ENCODE results near the gene ZNRD2.

Gene ZNRD2

GRCh38 chr11:65610404-65610803 is 40.1 kb downstream of the ZNRD2 start:
- H3K9ac ChIP-seq: no peak overlapping the region
- H3K79me2 ChIP-seq (ENCODE audit: insufficient read depth, low read depth): peaks cover 16% of the 10 kb centered on the region
- H3K36me3 ChIP-seq (ENCODE audit: insufficient read depth): no peaks in the 10 kb centered on the region
- H3K4me2 ChIP-seq: no peak overlapping the region
- H3K4me3 ChIP-seq (IDR thresholded peaks at IDR 0.05; ENCODE audit: insufficient read depth, low read depth, low read length): no peak overlapping the region
- TF ChIP-seq, protein P1, sequence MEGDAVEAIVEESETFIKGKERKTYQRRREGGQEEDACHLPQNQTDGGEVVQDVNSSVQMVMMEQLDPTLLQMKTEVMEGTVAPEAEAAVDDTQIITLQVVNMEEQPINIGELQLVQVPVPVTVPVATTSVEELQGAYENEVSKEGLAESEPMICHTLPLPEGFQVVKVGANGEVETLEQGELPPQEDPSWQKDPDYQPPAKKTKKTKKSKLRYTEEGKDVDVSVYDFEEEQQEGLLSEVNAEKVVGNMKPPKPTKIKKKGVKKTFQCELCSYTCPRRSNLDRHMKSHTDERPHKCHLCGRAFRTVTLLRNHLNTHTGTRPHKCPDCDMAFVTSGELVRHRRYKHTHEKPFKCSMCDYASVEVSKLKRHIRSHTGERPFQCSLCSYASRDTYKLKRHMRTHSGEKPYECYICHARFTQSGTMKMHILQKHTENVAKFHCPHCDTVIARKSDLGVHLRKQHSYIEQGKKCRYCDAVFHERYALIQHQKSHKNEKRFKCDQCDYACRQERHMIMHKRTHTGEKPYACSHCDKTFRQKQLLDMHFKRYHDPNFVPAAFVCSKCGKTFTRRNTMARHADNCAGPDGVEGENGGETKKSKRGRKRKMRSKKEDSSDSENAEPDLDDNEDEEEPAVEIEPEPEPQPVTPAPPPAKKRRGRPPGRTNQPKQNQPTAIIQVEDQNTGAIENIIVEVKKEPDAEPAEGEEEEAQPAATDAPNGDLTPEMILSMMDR (conservative IDR thresholded peaks at IDR 0.05; ENCODE audit: low read depth, low read length): no peak
- H3K4me1 ChIP-seq (ENCODE audit: low read depth, poor library complexity, severe bottlenecking): peaks cover 21% of the 10 kb centered on the region
- no peaks in the 10 kb centered on the region for H4K20me1 ChIP-seq (ENCODE audit: insufficient read depth)
- no peak overlapping the region for H3K27ac ChIP-seq
- no peaks in the 10 kb centered on the region for H3K27me3 ChIP-seq (ENCODE audit: insufficient read depth, low read depth)
- H2AFZ ChIP-seq (ENCODE audit: low read depth): no peak overlapping the region

GRCh38 chr11:65611028-65611757 is 40.9 kb downstream of the ZNRD2 start:
- H3K9ac ChIP-seq: no peak overlapping the region
- H4K20me1 ChIP-seq (ENCODE audit: insufficient read depth): no peaks in the 10 kb centered on the region
- H3K4me1 ChIP-seq (ENCODE audit: low read depth, poor library complexity, severe bottlenecking): peaks cover 21% of the 10 kb centered on the region
- H3K4me3 ChIP-seq (IDR thresholded peaks at IDR 0.05; ENCODE audit: insufficient read depth, low read depth, low read length): no peak overlapping the region
- TF ChIP-seq, protein P1 (conservative IDR thresholded peaks at IDR 0.05; ENCODE audit: low read depth, low read length): no peak
- H3K27me3 ChIP-seq (ENCODE audit: insufficient read depth, low read depth): no peaks in the 10 kb centered on the region
- peaks cover 18% of the 10 kb centered on the region for H3K79me2 ChIP-seq (ENCODE audit: insufficient read depth, low read depth)
- no peak overlapping the region for H3K27ac ChIP-seq
- H3K4me2 ChIP-seq: no peak overlapping the region
- no peak overlapping the region for H2AFZ ChIP-seq (ENCODE audit: low read depth)
- H3K36me3 ChIP-seq (ENCODE audit: insufficient read depth): no peaks in the 10 kb centered on the region

DNA sequence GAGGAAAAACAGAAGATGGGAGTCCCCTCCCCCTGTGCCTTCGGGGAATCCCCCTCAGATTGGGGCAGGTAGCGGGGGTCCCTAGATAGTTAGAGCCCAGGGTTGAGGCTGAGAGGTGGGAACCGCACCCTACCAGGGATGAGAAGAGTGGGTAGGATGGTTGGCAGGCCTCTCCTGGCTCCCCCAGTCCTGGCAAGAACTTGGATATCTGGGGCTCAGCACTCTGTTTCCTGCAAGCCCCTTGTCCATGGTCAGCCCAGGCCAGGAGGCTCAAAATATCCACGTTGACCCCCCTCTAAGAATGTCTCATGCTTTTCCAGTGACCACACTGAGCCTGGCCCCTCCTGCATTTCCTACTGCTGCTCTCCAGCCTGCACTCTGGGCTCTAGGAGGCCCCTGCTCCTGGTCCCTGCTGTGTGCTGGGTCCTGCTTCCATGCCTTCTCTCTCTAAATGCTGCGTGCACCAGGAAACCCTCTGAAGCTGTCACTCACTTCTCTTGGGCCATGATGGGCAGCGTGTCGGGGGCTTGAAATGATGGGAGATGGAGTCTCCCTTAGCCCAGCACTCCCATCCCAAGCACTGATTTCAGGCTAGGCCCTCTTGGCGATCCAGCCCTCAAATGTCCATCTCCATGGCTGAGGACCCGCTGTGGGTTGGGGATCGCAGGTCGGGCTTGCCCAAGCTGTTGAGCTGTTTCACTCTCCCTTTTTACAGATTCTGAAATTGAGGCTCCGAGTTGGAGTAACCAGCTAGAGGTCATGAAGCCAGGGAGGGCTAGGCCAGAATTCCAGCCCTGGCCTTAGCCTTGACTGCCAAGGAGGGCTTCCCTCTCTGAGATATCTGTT is 41.7 kb downstream of the ZNRD2 start:
- Histone ChIP-seq H3K27ac (no peak overlapping the region), H3K27me3 (ENCODE audit: insufficient read depth, low read depth) (no peaks in the 10 kb centered on the region), H3K4me3 (IDR thresholded peaks at IDR 0.05; ENCODE audit: insufficient read depth, low read depth, low read length) (no peak overlapping the region), H3K9ac (no peak overlapping the region), H3K79me2 (ENCODE audit: insufficient read depth, low read depth) (peaks cover 26% of the 10 kb centered on the region), H3K4me2 (peak overlapping the region; percentile 36; the same call in 1 of the 2 replicates), H3K36me3 (ENCODE audit: insufficient read depth) (no peaks in the 10 kb centered on the region), H3K4me1 (ENCODE audit: low read depth, poor library complexity, severe bottlenecking) (peaks cover 29% of the 10 kb centered on the region), H2AFZ (ENCODE audit: low read depth) (no peak overlapping the region), H4K20me1 (ENCODE audit: insufficient read depth) (no peaks in the 10 kb centered on the region)
- TF ChIP-seq, protein P1 (conservative IDR thresholded peaks at IDR 0.05; ENCODE audit: low read depth, low read length): no peak

DNA sequence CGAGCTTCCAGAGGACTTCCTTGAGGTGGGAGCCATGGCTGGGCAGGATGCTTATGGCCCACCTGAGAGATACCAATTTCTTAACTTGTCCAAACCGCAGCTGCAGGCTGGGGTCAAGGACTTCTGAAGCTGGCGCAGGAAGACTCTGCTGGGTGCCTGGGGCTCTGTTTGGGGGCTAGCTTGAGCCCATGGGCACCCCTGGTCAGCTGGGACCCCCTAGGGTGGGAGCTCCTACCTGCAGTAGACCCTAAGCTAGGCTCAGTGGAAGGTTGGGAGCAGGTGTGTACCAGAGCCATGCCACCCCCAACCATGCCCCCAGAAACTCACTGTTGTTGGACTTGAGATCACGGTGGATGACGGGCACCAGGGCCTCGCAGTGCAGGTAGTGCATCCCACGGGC is 42.4 kb downstream of the ZNRD2 start:
- Histone ChIP-seq H3K36me3 (ENCODE audit: insufficient read depth) (no peaks in the 10 kb centered on the region), H3K9ac (no peak overlapping the region), H3K4me3 (IDR thresholded peaks at IDR 0.05; ENCODE audit: insufficient read depth, low read depth, low read length) (no peak overlapping the region), H3K79me2 (ENCODE audit: insufficient read depth, low read depth) (peaks cover 33% of the 10 kb centered on the region), H4K20me1 (ENCODE audit: insufficient read depth) (no peaks in the 10 kb centered on the region), H3K27me3 (ENCODE audit: insufficient read depth, low read depth) (no peaks in the 10 kb centered on the region), H3K27ac (no peak overlapping the region), H3K4me1 (ENCODE audit: low read depth, poor library complexity, severe bottlenecking) (peaks cover 36% of the 10 kb centered on the region), H2AFZ (ENCODE audit: low read depth) (no peak overlapping the region), H3K4me2 (peak overlapping the region; percentile 36; the same call in 1 of the 2 replicates)
- TF ChIP-seq, protein P1 (conservative IDR thresholded peaks at IDR 0.05; ENCODE audit: low read depth, low read length): no peak

Data from KMS-11 (cell line).